GM12872 (cell line): Measurements from ENCODE around the gene EHBP1.

Experiments
- TF ChIP-seq, protein P1 (sequence below): IDR thresholded peaks from 3 replicates; pipeline ENCODE4 v1.5.1; 2011; ENCODE audit warnings: low read depth, mild to moderate bottlenecking, low read length, moderate library complexity; ENCODE audit not compliant: insufficient read depth

EHBP1 gene

DNA sequence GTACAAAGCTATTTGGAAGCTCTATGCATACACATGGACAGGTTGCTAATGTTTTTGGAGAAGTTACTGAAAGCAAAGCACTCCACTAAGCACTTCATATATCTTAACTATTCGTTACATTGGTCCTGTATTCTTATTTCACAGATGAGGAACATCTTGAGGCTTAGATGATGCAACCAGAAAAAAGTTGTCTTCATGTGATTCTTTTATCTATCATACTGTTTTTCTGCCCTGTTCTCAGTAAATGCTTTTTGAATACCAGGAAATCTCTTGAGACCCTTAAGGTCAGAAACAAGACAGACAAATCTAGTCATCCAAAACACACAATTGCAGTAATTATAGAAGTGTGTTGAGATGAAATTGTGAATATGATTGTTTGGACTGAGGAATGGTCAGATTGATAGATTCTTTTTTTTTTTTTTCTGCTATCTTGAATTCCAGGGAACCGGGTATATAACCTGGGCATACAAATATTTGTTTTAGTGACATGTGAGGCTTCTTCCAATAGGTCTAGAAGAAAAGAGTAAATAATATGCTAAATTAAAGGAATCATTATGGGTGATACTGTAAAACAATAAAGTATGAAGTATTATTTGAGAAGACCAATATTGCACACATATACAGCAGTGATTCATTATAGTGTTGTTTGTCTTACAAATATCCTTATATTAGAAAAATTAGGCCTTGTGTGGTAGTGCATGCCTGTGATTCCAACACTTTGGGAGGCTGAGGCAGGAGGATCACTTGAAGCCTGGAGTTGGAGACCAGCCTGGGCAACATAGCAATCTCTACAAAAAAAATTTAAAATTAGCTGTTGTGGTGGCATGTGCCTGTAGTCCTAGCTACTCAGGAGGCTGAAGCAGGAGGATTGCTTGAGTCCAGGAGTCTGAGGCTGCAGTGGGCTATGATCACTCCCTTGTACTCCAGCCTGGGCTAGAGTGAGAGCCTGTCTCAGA, 33.7 kb downstream of the EHBP1 start:
- TF ChIP-seq, protein P1, sequence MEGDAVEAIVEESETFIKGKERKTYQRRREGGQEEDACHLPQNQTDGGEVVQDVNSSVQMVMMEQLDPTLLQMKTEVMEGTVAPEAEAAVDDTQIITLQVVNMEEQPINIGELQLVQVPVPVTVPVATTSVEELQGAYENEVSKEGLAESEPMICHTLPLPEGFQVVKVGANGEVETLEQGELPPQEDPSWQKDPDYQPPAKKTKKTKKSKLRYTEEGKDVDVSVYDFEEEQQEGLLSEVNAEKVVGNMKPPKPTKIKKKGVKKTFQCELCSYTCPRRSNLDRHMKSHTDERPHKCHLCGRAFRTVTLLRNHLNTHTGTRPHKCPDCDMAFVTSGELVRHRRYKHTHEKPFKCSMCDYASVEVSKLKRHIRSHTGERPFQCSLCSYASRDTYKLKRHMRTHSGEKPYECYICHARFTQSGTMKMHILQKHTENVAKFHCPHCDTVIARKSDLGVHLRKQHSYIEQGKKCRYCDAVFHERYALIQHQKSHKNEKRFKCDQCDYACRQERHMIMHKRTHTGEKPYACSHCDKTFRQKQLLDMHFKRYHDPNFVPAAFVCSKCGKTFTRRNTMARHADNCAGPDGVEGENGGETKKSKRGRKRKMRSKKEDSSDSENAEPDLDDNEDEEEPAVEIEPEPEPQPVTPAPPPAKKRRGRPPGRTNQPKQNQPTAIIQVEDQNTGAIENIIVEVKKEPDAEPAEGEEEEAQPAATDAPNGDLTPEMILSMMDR = no peak

DNA sequence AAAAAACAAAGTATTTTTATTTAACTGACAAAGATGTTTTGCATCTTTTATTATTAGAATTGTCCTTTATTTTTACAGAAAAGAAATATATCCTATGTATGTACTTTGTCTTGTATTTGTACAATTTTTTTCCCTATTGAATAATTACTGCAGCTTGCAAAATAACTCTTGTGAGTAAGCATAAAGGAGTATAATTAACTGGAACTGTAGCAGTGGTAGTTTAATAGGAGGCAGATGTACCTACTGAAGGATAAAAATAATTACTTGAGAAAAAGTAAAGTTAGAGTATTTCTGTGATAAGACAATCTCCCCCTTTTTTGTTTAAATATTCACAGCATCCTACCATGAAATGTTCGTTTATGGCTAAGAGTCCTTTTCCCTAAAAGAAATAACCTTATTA, 34.7 kb downstream of the EHBP1 start:
- TF ChIP-seq, protein P1 = no peak

DNA sequence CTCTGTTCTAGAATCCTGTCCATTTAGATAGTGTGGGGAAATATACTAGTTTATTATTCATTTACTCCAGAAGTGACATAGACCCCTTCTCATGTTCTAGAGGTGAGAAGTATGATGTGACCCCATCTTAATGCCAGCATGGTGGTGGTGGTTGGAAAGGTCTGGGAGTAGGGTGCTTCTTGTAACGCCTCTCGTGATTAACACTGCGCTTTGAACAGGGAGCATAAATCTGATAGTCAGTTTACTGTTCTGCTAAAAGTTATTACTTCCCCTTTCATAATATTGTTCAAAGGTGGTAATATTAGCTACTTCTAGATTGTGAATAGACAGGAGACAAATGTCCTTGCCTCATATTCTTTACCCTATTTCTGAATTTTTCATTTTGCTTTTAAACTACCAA, 35.6 kb downstream of the EHBP1 start:
- TF ChIP-seq, protein P1 = no peak

DNA sequence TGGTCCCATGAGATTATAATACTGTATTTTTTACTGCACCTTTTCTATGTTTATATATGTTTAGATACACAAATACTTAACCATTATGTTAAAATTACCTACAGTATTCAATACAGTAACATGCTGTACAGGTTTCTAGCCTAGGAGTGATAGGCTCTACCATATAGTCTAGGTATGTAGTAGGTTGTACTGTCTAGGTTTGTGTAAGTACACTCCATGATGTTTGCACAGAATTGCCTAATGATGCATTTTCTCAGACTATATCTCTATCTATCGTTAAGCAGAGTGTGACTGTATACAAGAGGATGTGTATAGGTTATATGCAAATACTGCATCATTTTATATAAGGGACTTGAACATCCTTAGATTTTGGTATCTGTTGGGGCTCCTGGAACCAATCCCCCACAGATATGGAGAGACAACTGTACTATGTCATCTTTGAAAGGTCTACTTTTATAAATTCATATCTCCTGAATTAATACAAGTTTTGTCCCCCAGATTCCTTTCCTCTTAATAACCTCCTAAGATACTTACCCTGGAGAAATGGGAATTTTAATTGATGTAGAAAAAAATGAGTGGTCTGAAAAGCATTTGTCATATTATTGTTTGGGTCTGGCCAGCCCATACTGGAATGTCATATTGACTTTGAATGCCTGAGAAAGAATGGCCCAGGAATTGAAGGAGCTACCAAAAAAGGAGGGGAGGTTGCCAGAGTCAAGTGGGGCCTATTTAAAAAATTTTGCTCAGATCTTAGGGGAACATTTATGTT, 36.6 kb downstream of the EHBP1 start:
- TF ChIP-seq, protein P1 = no peak

DNA sequence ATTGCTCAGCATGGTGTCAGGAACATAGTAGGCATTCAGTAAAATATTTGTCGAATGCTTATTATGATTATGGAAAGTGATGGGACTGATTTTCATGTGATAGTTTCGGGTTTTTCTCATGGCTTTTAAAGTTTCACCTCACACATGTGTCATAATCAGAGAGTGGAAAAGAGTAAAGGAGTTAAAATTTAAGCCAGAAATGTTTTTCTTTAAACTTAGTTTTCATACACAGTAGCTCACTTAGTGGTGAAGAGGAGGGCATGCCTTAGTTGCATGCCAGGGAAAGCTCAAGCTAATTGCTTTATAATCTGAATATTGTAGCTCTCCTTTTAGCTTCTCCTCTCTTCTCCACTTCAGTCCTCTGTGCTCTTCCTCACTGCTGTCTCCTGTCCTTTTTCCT, 38.0 kb downstream of the EHBP1 start:
- TF ChIP-seq, protein P1 = no peak

DNA sequence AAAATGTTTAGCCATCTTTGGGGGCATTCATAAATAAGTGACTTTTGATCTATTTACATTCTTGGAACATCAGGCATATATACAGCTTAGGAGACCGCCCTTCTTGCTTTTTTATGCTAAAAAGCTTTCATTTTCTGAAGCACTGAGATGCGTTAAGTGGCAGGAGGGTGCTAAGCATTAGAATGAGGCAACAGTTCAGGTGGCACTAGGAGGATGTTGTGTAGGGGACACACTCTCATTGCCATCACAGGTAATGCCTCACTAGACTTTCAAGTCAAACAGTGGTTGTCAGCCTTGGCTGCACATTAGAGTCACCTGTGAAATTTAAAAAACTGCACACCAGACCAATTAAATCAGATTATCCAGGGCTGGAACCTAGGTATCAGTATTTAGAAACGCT, 39.1 kb downstream of the EHBP1 start:
- TF ChIP-seq, protein P1 = no peak

DNA sequence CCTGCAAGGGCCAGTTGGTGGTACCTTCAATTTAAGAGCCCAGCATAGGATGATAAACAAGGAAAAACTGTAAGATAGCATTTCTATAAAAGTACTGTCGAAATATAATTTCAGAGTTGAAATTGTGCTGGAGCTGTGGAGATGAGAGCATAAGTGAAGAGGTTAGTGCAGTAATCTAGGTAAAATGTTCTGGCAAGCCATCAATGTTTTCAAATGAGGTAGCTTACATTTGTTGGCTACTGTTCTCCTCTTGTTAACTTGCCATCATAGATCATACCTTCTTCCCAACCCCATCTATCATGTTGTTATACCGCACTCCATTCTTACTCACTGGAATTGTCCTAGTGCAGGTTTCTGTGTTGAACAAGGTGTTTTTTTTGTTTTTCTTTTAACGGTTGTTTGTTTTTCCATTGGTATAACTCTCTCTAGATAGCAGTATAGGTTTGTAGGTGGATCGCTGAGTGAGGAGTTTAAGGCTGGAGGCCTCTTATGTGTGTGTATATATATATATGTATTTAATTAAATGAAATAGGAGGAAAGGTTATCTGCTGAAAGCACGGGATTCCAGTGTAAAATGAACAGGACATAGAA, 40.5 kb downstream of the EHBP1 start:
- TF ChIP-seq, protein P1 = no peak
